Nephron (organoid): ENCODE data around the gene HERC2.
A peak's percentile ranks its signal among the peaks of the same experiment; 100 is the strongest.
"Not testable (repeated sequence)": the region's sequence is repeated elsewhere in the genome, so short reads cannot be mapped to it uniquely, and the experiment has no call there.

Source experiments
- H3K27ac Mint-ChIP-seq, 3 experiments: 2 replicates each; pipeline ENCODE4 v1.8.0; 2020; ENCODE audit warnings: mixed read lengths in 3 of 3, mild to moderate bottlenecking in 2 of 3, moderate library complexity in 1 of 3
- H3K27me3 Mint-ChIP-seq: 2 replicates; pipeline ENCODE4 v1.8.0; 2021; ENCODE audit warnings: low read depth, mild to moderate bottlenecking, moderate library complexity, mixed read lengths
- H3K36me3 Mint-ChIP-seq: 2 replicates; pipeline ENCODE4 v1.8.0; 2020; ENCODE audit warnings: low read depth, mixed read lengths
- H3K4me1 Mint-ChIP-seq: 2 replicates; pipeline ENCODE4 v1.8.0; 2020; ENCODE audit warnings: mixed read lengths
- H3K4me3 Mint-ChIP-seq, 3 experiments: 2 replicates each; pipeline ENCODE4 v1.8.0; 2020; ENCODE audit warnings: mild to moderate bottlenecking in 3 of 3, mixed read lengths in 3 of 3, moderate library complexity in 2 of 3
- H3K9me3 Mint-ChIP-seq: 2 replicates; pipeline ENCODE4 v1.8.0; 2020; ENCODE audit warnings: mixed read lengths
- TF ChIP-seq, protein P1 (sequence below), 3 experiments: fragments of 200-600 bp; sonication (generic); IDR thresholded peaks; one replicate each; pipeline ENCODE4 v1.5.0; 2021; ENCODE audit warnings: antibody characterized with exemption in 3 of 3; ENCODE audit not compliant: unreplicated experiment in 3 of 3

HERC2 gene

DNA sequence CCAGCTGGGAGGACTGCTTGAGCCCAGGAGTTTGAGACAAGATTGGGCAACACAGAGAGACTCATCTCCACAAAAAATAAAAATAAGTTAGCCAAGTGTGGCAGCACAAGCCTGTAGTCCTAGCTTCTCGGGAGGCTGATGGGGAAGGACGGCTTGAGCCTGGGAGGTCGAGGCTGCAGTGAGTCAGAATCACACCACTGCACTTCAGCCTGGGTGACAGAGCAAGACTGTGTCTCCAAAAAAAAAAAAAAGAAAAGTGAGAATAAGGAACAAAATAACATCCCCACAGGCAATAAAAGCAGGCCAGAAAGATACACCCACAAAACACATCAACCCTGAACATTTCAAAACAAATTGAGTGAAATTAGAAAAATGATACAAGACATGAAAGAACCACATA, 174.2 kb downstream of the HERC2 start:
- TF ChIP-seq, protein P1, sequence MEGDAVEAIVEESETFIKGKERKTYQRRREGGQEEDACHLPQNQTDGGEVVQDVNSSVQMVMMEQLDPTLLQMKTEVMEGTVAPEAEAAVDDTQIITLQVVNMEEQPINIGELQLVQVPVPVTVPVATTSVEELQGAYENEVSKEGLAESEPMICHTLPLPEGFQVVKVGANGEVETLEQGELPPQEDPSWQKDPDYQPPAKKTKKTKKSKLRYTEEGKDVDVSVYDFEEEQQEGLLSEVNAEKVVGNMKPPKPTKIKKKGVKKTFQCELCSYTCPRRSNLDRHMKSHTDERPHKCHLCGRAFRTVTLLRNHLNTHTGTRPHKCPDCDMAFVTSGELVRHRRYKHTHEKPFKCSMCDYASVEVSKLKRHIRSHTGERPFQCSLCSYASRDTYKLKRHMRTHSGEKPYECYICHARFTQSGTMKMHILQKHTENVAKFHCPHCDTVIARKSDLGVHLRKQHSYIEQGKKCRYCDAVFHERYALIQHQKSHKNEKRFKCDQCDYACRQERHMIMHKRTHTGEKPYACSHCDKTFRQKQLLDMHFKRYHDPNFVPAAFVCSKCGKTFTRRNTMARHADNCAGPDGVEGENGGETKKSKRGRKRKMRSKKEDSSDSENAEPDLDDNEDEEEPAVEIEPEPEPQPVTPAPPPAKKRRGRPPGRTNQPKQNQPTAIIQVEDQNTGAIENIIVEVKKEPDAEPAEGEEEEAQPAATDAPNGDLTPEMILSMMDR (IDR thresholded peaks at IDR 0.05; ENCODE audit: unreplicated experiment in 3 of 3), result no peak
- Mint-ChIP-seq H3K9me3 (peaks cover 26% of the 10 kb centered on the region), H3K36me3 (peaks cover 88% of the 10 kb centered on the region), H3K27me3 (no peaks in the 10 kb centered on the region), H3K4me1 (peaks cover 2% of the 10 kb centered on the region), H3K27ac (no peak overlapping the region), H3K4me3 (no peak overlapping the region)

GRCh38 chr15:28145419-28145818, 176.6 kb downstream of the HERC2 start:
- H3K27me3 Mint-ChIP-seq, H3K4me1 Mint-ChIP-seq, H3K27ac Mint-ChIP-seq, H3K4me3 Mint-ChIP-seq: not testable (repeated sequence)
- Mint-ChIP-seq H3K36me3 (peaks cover 81% of the 10 kb centered on the region), H3K9me3 (peaks cover 22% of the 10 kb centered on the region)

GRCh38 chr15:28140062-28140461, 181.9 kb downstream of the HERC2 start:
- H3K4me1 Mint-ChIP-seq, result peaks cover 5% of the 10 kb centered on the region
- H3K9me3 Mint-ChIP-seq, result peaks cover 8% of the 10 kb centered on the region

GRCh38 chr15:28137408-28138039, 184.5 kb downstream of the HERC2 start:
- H3K4me1 Mint-ChIP-seq, H3K4me3 Mint-ChIP-seq, H3K27ac Mint-ChIP-seq, H3K27me3 Mint-ChIP-seq, H3K9me3 Mint-ChIP-seq: not testable (repeated sequence)
- peaks cover 75% of the 10 kb centered on the region for H3K36me3 Mint-ChIP-seq

More at GRCh38 chr15:28140062-28140461, 181.9 kb downstream of the HERC2 start:
- Mint-ChIP-seq H3K4me3 (no peak overlapping the region), H3K27me3 (no peaks in the 10 kb centered on the region), H3K36me3 (peaks cover 81% of the 10 kb centered on the region), H3K27ac (no peak overlapping the region)
- TF ChIP-seq, protein P1 (IDR thresholded peaks at IDR 0.05; ENCODE audit: unreplicated experiment in 3 of 3), result no peak

- not testable (repeated sequence) for H3K9me3 Mint-ChIP-seq, H3K27me3 Mint-ChIP-seq, H3K4me1 Mint-ChIP-seq, H3K27ac Mint-ChIP-seq, H3K4me3 Mint-ChIP-seq
- H3K36me3 Mint-ChIP-seq, result peaks cover 71% of the 10 kb centered on the region
Measured at GRCh38 chr15:28136236-28136904, 185.6 kb downstream of the HERC2 start.

- H3K36me3 Mint-ChIP-seq, result peaks cover 65% of the 10 kb centered on the region
- H3K4me1 Mint-ChIP-seq, result peaks cover 5% of the 10 kb centered on the region
- no peak overlapping the region for H3K4me3 Mint-ChIP-seq
- TF ChIP-seq, protein P1 (IDR thresholded peaks at IDR 0.05; ENCODE audit: unreplicated experiment in 3 of 3), result no peak
- H3K27me3 Mint-ChIP-seq, result no peaks in the 10 kb centered on the region
- H3K27ac Mint-ChIP-seq, result no peak overlapping the region
- H3K9me3 Mint-ChIP-seq, result peaks cover 4% of the 10 kb centered on the region
Measured at GRCh38 chr15:28133281-28133680, 188.7 kb downstream of the HERC2 start.

- peaks cover under 1% of the 10 kb centered on the region for H3K9me3 Mint-ChIP-seq
- TF ChIP-seq, protein P1 (IDR thresholded peaks at IDR 0.05; ENCODE audit: unreplicated experiment in 3 of 3), result no peak
Measured at GRCh38 chr15:28132524-28133275, 189.3 kb downstream of the HERC2 start.

More at GRCh38 chr15:28132524-28133275, 189.3 kb downstream of the HERC2 start:
- no peak overlapping the region for H3K4me3 Mint-ChIP-seq
- peaks cover 65% of the 10 kb centered on the region for H3K36me3 Mint-ChIP-seq
- peaks cover 5% of the 10 kb centered on the region for H3K4me1 Mint-ChIP-seq
- H3K27ac Mint-ChIP-seq, result peak overlapping the region in 1 of 3 experiments; percentile 10
- no peaks in the 10 kb centered on the region for H3K27me3 Mint-ChIP-seq
